ENCODE measurements around the gene GFRA1.

DNA sequence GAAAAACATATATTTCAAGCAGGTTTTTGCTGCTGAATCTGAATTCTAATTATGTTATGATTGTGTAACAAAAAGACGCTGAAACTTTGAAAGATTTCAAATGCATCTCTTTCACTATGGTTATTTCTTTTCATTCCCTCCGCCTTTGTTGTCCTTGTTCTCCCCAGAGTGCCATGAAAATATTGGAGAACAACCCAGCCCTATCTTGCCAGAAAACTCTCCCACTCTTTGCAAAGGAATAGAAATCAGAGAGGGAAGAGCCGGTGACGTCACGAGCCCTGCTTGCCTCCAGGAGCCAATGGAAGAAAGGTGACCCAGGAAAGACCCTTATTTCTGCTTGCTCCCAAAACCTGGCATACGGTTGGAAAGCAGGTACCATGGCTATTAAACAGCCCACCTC, 3.4 kb downstream of the GFRA1 start:
- no peak for TF ChIP-seq POLR2A (IDR thresholded peaks at IDR 0.05; ENCODE audit: extremely low read depth, insufficient read length)
- TF ChIP-seq, protein P1, sequence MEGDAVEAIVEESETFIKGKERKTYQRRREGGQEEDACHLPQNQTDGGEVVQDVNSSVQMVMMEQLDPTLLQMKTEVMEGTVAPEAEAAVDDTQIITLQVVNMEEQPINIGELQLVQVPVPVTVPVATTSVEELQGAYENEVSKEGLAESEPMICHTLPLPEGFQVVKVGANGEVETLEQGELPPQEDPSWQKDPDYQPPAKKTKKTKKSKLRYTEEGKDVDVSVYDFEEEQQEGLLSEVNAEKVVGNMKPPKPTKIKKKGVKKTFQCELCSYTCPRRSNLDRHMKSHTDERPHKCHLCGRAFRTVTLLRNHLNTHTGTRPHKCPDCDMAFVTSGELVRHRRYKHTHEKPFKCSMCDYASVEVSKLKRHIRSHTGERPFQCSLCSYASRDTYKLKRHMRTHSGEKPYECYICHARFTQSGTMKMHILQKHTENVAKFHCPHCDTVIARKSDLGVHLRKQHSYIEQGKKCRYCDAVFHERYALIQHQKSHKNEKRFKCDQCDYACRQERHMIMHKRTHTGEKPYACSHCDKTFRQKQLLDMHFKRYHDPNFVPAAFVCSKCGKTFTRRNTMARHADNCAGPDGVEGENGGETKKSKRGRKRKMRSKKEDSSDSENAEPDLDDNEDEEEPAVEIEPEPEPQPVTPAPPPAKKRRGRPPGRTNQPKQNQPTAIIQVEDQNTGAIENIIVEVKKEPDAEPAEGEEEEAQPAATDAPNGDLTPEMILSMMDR (IDR thresholded peaks at IDR 0.05; ENCODE audit: low read depth, low read length) = no peak

All from NB4 (cell line).